AG04449 (cell line): ENCODE measurements around the gene CATSPER3.

Experiments used
- CTCF ChIA-PET: fragments of 350-600 bp; formaldehyde crosslinking; extraction: SDS; loops from one replicate; lab custom pipeline; 2021; ENCODE audit warnings: antibody characterized with exemption; lab: Yijun Ruan, JAX
- POLR2A ChIA-PET: fragments of 400-600, 350-600 bp; formaldehyde crosslinking; extraction: SDS; loops from one replicate; lab custom pipeline; 2020; ENCODE audit warnings: antibody characterized with exemption, inconsistent platforms; lab: Yijun Ruan, JAX
- DNase-seq: peaks from one replicate; pipeline ENCODE4 v3.0.0-alpha.2; 2010; ENCODE audit warnings: low read depth, low spot score
- H3K4me3 ChIP-seq: 2 replicates; pipeline ENCODE4 v1.5.1; 2011; ENCODE audit warnings: low read depth, mild to moderate bottlenecking, control low read depth, low read length
- CTCF ChIP-seq: IDR thresholded peaks from one replicate; pipeline ENCODE4 v1.5.1; 2011; ENCODE audit warnings: mild to moderate bottlenecking, moderate library complexity, low read length, control low read depth, inconsistent platforms; ENCODE audit not compliant: insufficient read depth; ENCODE audit errors: missing control alignments

CATSPER3 gene

GRCh38 chr5:135052511-135053145, 84.9 kb downstream of the CATSPER3 start:
- H3K4me3 ChIP-seq, result no peak overlapping the region
- no peak for TF ChIP-seq CTCF
- no peak for DNase-seq
- CTCF ChIA-PET, result no interaction called here
- POLR2A ChIA-PET, result no interaction called here

GRCh38 chr5:135053278-135053677, 85.6 kb downstream of the CATSPER3 start:
- CTCF ChIA-PET, result no interaction called here
- POLR2A ChIA-PET, result no interaction called here
- no peak for DNase-seq

GRCh38 chr5:135053989-135054388, 86.3 kb downstream of the CATSPER3 start:
- CTCF ChIA-PET, result no interaction called here
- no peak for DNase-seq
- POLR2A ChIA-PET, result no interaction called here
- no peak for TF ChIP-seq CTCF
- no peak overlapping the region for H3K4me3 ChIP-seq

More at GRCh38 chr5:135053278-135053677, 85.6 kb downstream of the CATSPER3 start:
- no peak overlapping the region for H3K4me3 ChIP-seq
- TF ChIP-seq CTCF, result no peak

- ChIA-PET POLR2A (no interaction called here), CTCF (interaction anchor here (0.6 kb wide), 1 partner anchor 134 kb away, joined by 4 read pairs; no protein-coding TSS in a partner anchor)
- no peak for DNase-seq
- TF ChIP-seq CTCF, result no peak
- H3K4me3 ChIP-seq, result no peak overlapping the region
Measured at GRCh38 chr5:135054546-135054945, 86.8 kb downstream of the CATSPER3 start.

- ChIA-PET CTCF (no interaction called here), POLR2A (no interaction called here)
- TF ChIP-seq CTCF, result no peak
- H3K4me3 ChIP-seq, result no peak overlapping the region
- DNase-seq, result no peak
Measured at GRCh38 chr5:135055396-135055795, 87.7 kb downstream of the CATSPER3 start.

- ChIA-PET CTCF (no interaction called here), POLR2A (no interaction called here)
- no peak for DNase-seq
- TF ChIP-seq CTCF, result no peak
- no peak overlapping the region for H3K4me3 ChIP-seq
Measured at GRCh38 chr5:135056316-135057030, 88.8 kb downstream of the CATSPER3 start.
